Measurements from ENCODE around the gene POT1.
"Not testable (repeated sequence)": the region's sequence is repeated elsewhere in the genome, so short reads cannot be mapped to it uniquely, and the experiment has no call there.

POT1 gene, protein sequence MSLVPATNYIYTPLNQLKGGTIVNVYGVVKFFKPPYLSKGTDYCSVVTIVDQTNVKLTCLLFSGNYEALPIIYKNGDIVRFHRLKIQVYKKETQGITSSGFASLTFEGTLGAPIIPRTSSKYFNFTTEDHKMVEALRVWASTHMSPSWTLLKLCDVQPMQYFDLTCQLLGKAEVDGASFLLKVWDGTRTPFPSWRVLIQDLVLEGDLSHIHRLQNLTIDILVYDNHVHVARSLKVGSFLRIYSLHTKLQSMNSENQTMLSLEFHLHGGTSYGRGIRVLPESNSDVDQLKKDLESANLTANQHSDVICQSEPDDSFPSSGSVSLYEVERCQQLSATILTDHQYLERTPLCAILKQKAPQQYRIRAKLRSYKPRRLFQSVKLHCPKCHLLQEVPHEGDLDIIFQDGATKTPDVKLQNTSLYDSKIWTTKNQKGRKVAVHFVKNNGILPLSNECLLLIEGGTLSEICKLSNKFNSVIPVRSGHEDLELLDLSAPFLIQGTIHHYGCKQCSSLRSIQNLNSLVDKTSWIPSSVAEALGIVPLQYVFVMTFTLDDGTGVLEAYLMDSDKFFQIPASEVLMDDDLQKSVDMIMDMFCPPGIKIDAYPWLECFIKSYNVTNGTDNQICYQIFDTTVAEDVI
- total RNA-seq, result 14.8 to 50.3 (median 37.4) reads per million in 9 experiments

GRCh38 chr7:124929467-124930172, at the start of gene POT1:
Gene POT1 (minus strand): TSS chr7:124929825. CDS start chr7:124897173, 32,652 bp downstream.
- DNase-seq, result peak; percentile 95
- Mint-ChIP-seq H3K27ac (peak within 1 kb of the TSS; percentile 93 to 94), H3K9me3 (no peaks in the 10 kb centered on the region), H3K4me3 (peak within 1 kb of the TSS; percentile 86 to 94), H3K27me3 (no peaks in the 10 kb centered on the region), H3K36me3 (ENCODE audit: insufficient read depth) (peaks cover 10% of the 10 kb centered on the region), H3K4me1 (ENCODE audit: low read depth in 2 of 2) (peaks cover 14 to 29% of the 10 kb centered on the region in 2 donors)
- peak; percentile 97 for ATAC-seq (replicated peaks)

DNA sequence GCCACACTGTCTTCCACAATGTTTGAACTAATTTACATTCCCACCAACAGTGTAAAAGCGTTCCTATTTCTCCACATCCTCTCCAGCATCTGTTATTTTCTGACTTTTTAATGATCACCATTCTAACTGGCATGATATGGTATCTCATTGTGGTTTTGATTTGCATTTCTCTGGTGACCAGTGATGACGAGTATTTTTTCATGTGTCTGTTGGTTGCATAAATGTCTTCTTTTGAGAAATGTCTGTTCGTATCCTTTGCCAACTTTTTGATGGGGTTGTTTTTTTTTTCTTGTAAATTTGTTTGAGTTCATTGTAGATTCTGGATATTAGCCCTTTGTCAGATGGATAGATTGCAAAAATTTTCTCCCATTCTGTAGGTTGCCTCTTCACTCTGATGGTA, 45.5 kb upstream of the POT1 start:
- not testable (repeated sequence) for H3K27ac Mint-ChIP-seq; H3K4me3 Mint-ChIP-seq; H3K27me3 Mint-ChIP-seq; H3K36me3 Mint-ChIP-seq (ENCODE audit: insufficient read depth); ATAC-seq (replicated peaks); H3K9me3 Mint-ChIP-seq; DNase-seq; H3K4me1 Mint-ChIP-seq (ENCODE audit: low read depth in 2 of 2)

GRCh38 chr7:124965553-124965952, 35.9 kb upstream of the POT1 start:
- H3K4me3 Mint-ChIP-seq, result no peak overlapping the region
- no peaks in the 10 kb centered on the region for H3K9me3 Mint-ChIP-seq

DNA sequence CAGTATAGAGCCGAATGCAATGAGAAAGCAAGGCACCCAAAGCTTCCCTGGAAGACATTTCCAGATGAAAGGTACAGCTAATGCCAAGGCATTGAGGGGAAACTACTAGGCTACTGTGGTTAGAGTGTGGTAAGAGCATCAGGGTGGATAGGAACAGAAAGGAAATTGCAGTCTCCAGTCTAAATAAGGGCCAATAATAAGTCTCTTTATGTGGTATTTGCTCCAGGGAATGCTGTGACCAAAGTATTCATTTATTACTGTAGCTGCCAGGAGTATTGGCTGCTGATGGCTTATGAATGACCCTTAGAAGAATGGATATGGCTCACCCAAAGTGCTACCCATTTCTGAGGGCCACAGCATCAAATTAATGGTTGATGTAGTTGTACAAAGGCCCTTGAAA, 30.1 kb upstream of the POT1 start:
- Mint-ChIP-seq H3K36me3 (ENCODE audit: insufficient read depth) (no peaks in the 10 kb centered on the region), H3K4me3 (no peak overlapping the region), H3K27ac (no peak overlapping the region), H3K27me3 (no peaks in the 10 kb centered on the region), H3K4me1 (ENCODE audit: low read depth in 2 of 2) (no peaks in the 10 kb centered on the region), H3K9me3 (peaks cover 4 to 7% of the 10 kb centered on the region in 2 donors)
- no peak for ATAC-seq (replicated peaks)
- no peak for DNase-seq

More at GRCh38 chr7:124965553-124965952, 35.9 kb upstream of the POT1 start:
- Mint-ChIP-seq H3K27me3 (no peaks in the 10 kb centered on the region), H3K36me3 (ENCODE audit: insufficient read depth) (no peaks in the 10 kb centered on the region), H3K27ac (no peak overlapping the region), H3K4me1 (ENCODE audit: low read depth in 2 of 2) (no peaks in the 10 kb centered on the region)
- DNase-seq (no peak), ATAC-seq (replicated peaks) (no peak)

DNA sequence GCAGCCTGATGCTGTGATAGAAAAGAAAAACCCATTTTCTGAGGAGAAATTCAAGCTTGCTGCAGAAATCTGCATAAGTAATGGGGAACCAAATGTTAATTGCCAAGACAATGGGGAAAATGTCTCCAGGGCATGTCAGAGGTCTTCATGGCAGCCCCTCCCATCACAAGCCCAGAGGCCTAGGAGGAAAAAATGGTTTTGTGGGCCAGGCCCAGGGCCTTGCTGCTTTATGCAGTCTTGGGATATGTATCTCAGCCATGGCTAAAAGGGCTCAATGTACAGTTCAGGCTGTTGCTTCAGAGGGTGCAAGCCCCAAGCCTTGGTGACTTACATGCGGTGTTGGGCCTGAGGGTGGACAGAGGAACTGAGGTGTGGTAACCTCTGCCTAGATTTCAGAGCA, 28.3 kb upstream of the POT1 start:
- not testable (repeated sequence) for H3K9me3 Mint-ChIP-seq; H3K4me3 Mint-ChIP-seq; H3K27ac Mint-ChIP-seq; DNase-seq; H3K27me3 Mint-ChIP-seq; ATAC-seq (replicated peaks); H3K36me3 Mint-ChIP-seq (ENCODE audit: insufficient read depth); H3K4me1 Mint-ChIP-seq (ENCODE audit: low read depth in 2 of 2)

GRCh38 chr7:124956160-124956559, 26.5 kb upstream of the POT1 start:
- ATAC-seq (replicated peaks) (no peak), DNase-seq (no peak)
- no peaks in the 10 kb centered on the region for H3K27me3 Mint-ChIP-seq
- no peak overlapping the region for H3K27ac Mint-ChIP-seq
- H3K36me3 Mint-ChIP-seq (ENCODE audit: insufficient read depth), result no peaks in the 10 kb centered on the region
- H3K4me3 Mint-ChIP-seq, result no peak overlapping the region
- H3K9me3 Mint-ChIP-seq, result peaks cover 4 to 7% of the 10 kb centered on the region in 2 donors
- H3K4me1 Mint-ChIP-seq (ENCODE audit: low read depth in 2 of 2), result no peaks in the 10 kb centered on the region

DNA sequence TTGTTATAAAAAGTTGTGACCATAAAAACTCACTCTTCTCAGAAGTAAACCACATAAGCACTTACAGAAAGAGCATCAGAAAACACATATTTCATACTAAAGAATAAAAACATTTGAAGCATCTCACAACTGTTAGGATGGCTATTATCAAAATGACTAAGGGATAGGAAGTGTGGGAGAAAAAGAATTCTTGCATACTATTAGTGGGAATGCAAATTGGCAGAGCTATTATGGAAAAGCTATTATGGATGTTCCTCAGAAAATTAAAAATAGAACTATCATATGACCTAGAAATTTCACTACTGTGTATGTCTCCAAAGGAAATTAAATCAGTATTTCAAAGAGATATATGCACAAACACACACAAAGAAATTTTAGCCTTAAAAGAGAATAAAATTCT, 25.2 kb upstream of the POT1 start:
- no peaks in the 10 kb centered on the region for H3K4me1 Mint-ChIP-seq (ENCODE audit: low read depth in 2 of 2)
- H3K27ac Mint-ChIP-seq, result no peak overlapping the region
- no peaks in the 10 kb centered on the region for H3K36me3 Mint-ChIP-seq (ENCODE audit: insufficient read depth)
- no peak for DNase-seq
- ATAC-seq (replicated peaks), result no peak
- H3K9me3 Mint-ChIP-seq, result peaks cover 4 to 7% of the 10 kb centered on the region in 2 donors
- H3K27me3 Mint-ChIP-seq, result peaks cover 0 to 6% of the 10 kb centered on the region in 2 donors
- H3K4me3 Mint-ChIP-seq, result no peak overlapping the region

DNA sequence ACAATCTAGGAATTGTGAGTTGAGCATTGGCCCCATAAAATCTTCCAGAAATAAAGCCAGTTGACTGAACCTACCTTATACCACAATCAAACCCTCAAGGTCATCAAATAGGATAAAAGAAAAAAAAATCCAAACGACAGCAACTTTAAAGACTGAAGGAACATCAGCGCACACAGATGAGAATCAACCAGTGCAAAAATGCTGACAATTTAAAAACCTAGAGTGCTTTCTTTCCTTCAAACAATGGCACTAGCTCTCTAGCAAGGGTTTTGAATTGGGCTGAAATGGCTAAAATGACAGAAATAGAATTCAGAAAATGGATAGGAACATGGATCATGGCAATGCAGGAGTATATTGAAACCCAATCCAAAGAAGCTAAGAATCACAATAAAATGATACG, 16.1 kb upstream of the POT1 start:
- no peak for ATAC-seq (replicated peaks)

DNA sequence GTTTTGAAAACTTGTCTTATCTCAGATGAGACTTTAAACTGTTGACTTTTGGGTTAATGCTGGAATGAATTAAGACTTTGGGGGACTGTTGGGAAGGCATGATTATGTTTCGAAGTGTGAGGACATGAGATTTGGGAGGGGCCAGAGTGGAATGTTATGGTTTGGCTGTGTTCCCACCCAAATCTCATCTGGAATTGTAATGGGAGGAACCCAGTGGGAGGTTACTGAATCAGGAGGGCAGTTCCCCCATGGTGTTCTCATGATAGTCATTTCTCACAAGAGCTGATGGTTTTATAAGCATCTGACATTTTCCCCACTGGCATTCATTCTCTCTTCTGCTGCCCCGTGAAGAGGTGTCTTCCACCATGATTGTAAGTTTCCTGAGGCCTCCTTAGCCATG, 13.8 kb upstream of the POT1 start:
- no peak overlapping the region for H3K27ac Mint-ChIP-seq
- no peak for DNase-seq
- H3K27me3 Mint-ChIP-seq, result peaks cover 22 to 32% of the 10 kb centered on the region in 2 donors
- H3K9me3 Mint-ChIP-seq, result no peaks in the 10 kb centered on the region
- no peak overlapping the region for H3K4me3 Mint-ChIP-seq
- no peak for ATAC-seq (replicated peaks)
- peaks cover 2% of the 10 kb centered on the region for H3K36me3 Mint-ChIP-seq (ENCODE audit: insufficient read depth)
- no peaks in the 10 kb centered on the region for H3K4me1 Mint-ChIP-seq (ENCODE audit: low read depth in 2 of 2)

More for the DNA sequence above, 16.1 kb upstream of the POT1 start:
- H3K4me1 Mint-ChIP-seq (ENCODE audit: low read depth in 2 of 2), result no peaks in the 10 kb centered on the region
- DNase-seq, result no peak
- peaks cover 2% of the 10 kb centered on the region for H3K36me3 Mint-ChIP-seq (ENCODE audit: insufficient read depth)
- H3K27me3 Mint-ChIP-seq, result peaks cover 26 to 32% of the 10 kb centered on the region in 2 donors
- H3K9me3 Mint-ChIP-seq, result no peaks in the 10 kb centered on the region
- no peak overlapping the region for H3K27ac Mint-ChIP-seq
- no peak overlapping the region for H3K4me3 Mint-ChIP-seq

DNA sequence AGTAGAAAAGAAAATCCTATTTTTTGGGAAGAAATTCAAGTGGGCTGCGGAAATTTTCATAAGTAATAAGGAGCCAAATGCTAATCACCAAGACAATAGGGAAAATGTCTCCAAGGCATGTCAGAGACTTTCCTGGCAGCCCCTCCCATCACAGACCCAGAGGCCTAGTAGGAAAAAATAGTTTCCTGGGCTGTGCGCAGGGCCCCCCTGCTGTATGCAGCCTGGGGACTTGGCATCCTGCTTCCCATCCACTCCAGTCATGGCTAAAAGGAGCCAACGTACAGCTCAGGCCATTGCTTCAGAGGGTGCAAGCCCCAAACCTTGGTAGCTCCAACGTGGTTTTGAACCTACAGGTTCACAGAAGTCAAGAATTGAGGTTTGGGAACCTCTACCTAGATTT, 12.8 kb upstream of the POT1 start:
- no peaks in the 10 kb centered on the region for H3K4me1 Mint-ChIP-seq (ENCODE audit: low read depth in 2 of 2)
- H3K27me3 Mint-ChIP-seq, result peaks cover 22 to 29% of the 10 kb centered on the region in 2 donors
- H3K9me3 Mint-ChIP-seq, result no peaks in the 10 kb centered on the region
- no peak overlapping the region for H3K27ac Mint-ChIP-seq
- H3K4me3 Mint-ChIP-seq, result no peak overlapping the region
- DNase-seq (no peak), ATAC-seq (replicated peaks) (no peak)
- peaks cover 2% of the 10 kb centered on the region for H3K36me3 Mint-ChIP-seq (ENCODE audit: insufficient read depth)

- ATAC-seq (replicated peaks) (no peak), DNase-seq (no peak)
- no peaks in the 10 kb centered on the region for H3K4me1 Mint-ChIP-seq (ENCODE audit: low read depth in 2 of 2)
- H3K4me3 Mint-ChIP-seq, result no peak overlapping the region
- H3K27ac Mint-ChIP-seq, result no peak overlapping the region
- H3K36me3 Mint-ChIP-seq (ENCODE audit: insufficient read depth), result peaks cover 2% of the 10 kb centered on the region
- H3K27me3 Mint-ChIP-seq, result peaks cover 7 to 8% of the 10 kb centered on the region in 2 donors
- H3K9me3 Mint-ChIP-seq, result no peaks in the 10 kb centered on the region
Measured at GRCh38 chr7:124940306-124940705, 10.7 kb upstream of the POT1 start.

GRCh38 chr7:124938128-124938527, 8.5 kb upstream of the POT1 start:
- H3K27ac Mint-ChIP-seq, result no peak overlapping the region
- H3K36me3 Mint-ChIP-seq (ENCODE audit: insufficient read depth), result peaks cover 2% of the 10 kb centered on the region
- H3K9me3 Mint-ChIP-seq, result no peaks in the 10 kb centered on the region
- H3K27me3 Mint-ChIP-seq, result peaks cover 0 to 1% of the 10 kb centered on the region in 2 donors
- H3K4me3 Mint-ChIP-seq, result no peak overlapping the region
- DNase-seq (no peak), ATAC-seq (replicated peaks) (no peak)
- H3K4me1 Mint-ChIP-seq (ENCODE audit: low read depth in 2 of 2), result no peaks in the 10 kb centered on the region

DNA sequence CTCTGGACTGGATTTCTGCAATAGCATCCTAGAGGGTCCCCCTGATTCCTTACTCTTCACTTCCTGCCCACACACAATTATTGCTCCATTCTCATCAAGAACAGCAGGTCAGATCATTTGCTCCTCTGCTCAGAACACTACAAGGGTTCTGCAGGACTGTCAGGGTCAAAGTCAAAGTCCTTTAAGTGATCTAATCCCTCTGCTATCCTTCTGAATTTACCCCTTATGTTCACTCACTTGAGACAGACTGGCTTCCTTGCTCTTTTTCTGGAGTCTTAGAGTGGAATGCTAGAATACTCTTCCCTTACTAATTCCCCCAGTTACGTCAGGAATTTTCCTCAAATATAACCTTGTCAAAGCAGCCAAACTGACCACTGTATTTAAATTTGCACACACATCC, 7.5 kb upstream of the POT1 start:
- Mint-ChIP-seq H3K27me3 (no peaks in the 10 kb centered on the region), H3K36me3 (ENCODE audit: insufficient read depth) (no peaks in the 10 kb centered on the region), H3K9me3 (no peaks in the 10 kb centered on the region), H3K4me1 (ENCODE audit: low read depth in 2 of 2) (no peaks in the 10 kb centered on the region), H3K27ac (no peak overlapping the region), H3K4me3 (no peak overlapping the region)
- ATAC-seq (replicated peaks), result no peak
- no peak for DNase-seq

Data from effector memory CD8-positive, alpha-beta T cell (primary cell).